ENCODE data around the gene MECP2. TPM values are rescaled to one million over a fixed set of nuclear protein-coding genes. Genes with fewer than 3 reads are reported as not detected.

The MECP2 gene
- total RNA-seq, 1 experiment from 2014 or later = 20.4 TPM

GRCh38 chrX:154051201-154051810 lies 46.2 kb downstream of the MECP2 start:
- DNase-seq = peak; percentile 87
- Histone ChIP-seq H3K4me3 (ENCODE audit: low read length) (no peak overlapping the region), H2AFZ (ENCODE audit: low read length) (no peak overlapping the region), H3K9ac (ENCODE audit: low read length) (no peak overlapping the region), H3K27me3 (ENCODE audit: low read length) (no peaks in the 10 kb centered on the region), H4K20me1 (ENCODE audit: insufficient read depth, low read depth, low read length) (0 out of 2 replicates have a peak, but pooled peaks cover 3% of the 10 kb centered on the region), H3K79me2 (ENCODE audit: low read length) (peaks cover 55% of the 10 kb centered on the region), H3K9me2 (replicated peaks; ENCODE audit: insufficient read depth, low read length) (no peaks in the 10 kb centered on the region), H3K27ac (ENCODE audit: low read length) (no peak overlapping the region), H3K4me1 (ENCODE audit: low read length) (no peaks in the 10 kb centered on the region), H3K4me2 (ENCODE audit: low read depth, low read length, poor library complexity, severe bottlenecking) (no peak overlapping the region), H3K36me3 (ENCODE audit: insufficient read depth, low read length) (no peaks in the 10 kb centered on the region), H3K9me3 (ENCODE audit: low read length) (no peaks in the 10 kb centered on the region)

- Histone ChIP-seq H3K27me3 (ENCODE audit: low read length) (no peaks in the 10 kb centered on the region), H3K27ac (ENCODE audit: low read length) (no peak overlapping the region), H3K4me2 (ENCODE audit: low read depth, low read length, poor library complexity, severe bottlenecking) (no peak overlapping the region), H2AFZ (ENCODE audit: low read length) (no peak overlapping the region), H3K9me2 (replicated peaks; ENCODE audit: insufficient read depth, low read length) (no peaks in the 10 kb centered on the region), H3K79me2 (ENCODE audit: low read length) (peaks cover 58% of the 10 kb centered on the region), H3K36me3 (ENCODE audit: insufficient read depth, low read length) (no peaks in the 10 kb centered on the region), H3K4me3 (ENCODE audit: low read length) (no peak overlapping the region), H3K9ac (ENCODE audit: low read length) (no peak overlapping the region), H3K9me3 (ENCODE audit: low read length) (no peaks in the 10 kb centered on the region), H3K4me1 (ENCODE audit: low read length) (no peaks in the 10 kb centered on the region), H4K20me1 (ENCODE audit: insufficient read depth, low read depth, low read length) (0 out of 2 replicates have a peak, but pooled peaks cover 3% of the 10 kb centered on the region)
- no peak for DNase-seq
These were observed 47.4 kb downstream of the MECP2 start for GRCh38 chrX:154050113-154050495.

GRCh38 chrX:154049209-154050112 lies 48.1 kb downstream of the MECP2 start:
- no peaks in the 10 kb centered on the region for H3K9me2 ChIP-seq (replicated peaks; ENCODE audit: insufficient read depth, low read length)
- no peaks in the 10 kb centered on the region for H3K9me3 ChIP-seq (ENCODE audit: low read length)
- DNase-seq = no peak
- H4K20me1 ChIP-seq (ENCODE audit: insufficient read depth, low read depth, low read length) = 0 out of 2 replicates have a peak, but pooled peaks cover 3% of the 10 kb centered on the region
- H3K27ac ChIP-seq (ENCODE audit: low read length) = no peak overlapping the region
- H3K9ac ChIP-seq (ENCODE audit: low read length) = no peak overlapping the region
- H3K4me3 ChIP-seq (ENCODE audit: low read length) = no peak overlapping the region
- H3K4me2 ChIP-seq (ENCODE audit: low read depth, low read length, poor library complexity, severe bottlenecking) = no peak overlapping the region
- no peak overlapping the region for H2AFZ ChIP-seq (ENCODE audit: low read length)
- peaks cover 63% of the 10 kb centered on the region for H3K79me2 ChIP-seq (ENCODE audit: low read length)
- H3K4me1 ChIP-seq (ENCODE audit: low read length) = no peaks in the 10 kb centered on the region
- no peaks in the 10 kb centered on the region for H3K36me3 ChIP-seq (ENCODE audit: insufficient read depth, low read length)
- H3K27me3 ChIP-seq (ENCODE audit: low read length) = no peaks in the 10 kb centered on the region

DNA sequence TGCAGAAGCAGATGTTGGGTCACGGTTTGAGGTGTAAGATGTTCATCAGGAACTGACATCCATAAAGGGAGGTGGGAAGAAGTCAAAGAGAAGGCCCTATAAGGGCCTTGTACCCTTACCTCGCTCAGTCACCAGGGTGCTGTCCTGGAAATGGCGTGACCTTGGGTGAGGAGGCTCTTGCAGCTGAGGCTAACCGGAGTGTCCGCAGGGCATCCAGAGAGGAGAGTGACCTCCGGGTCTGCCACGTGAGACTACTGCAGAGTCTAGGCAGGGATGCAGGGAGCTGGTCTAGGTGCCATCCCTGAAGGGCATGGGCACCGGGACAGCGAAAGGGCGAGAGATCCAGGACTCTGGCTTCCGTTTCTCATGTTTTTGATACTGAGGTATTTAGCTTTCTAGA lies 49.1 kb downstream of the MECP2 start:
- peaks cover 63% of the 10 kb centered on the region for H3K79me2 ChIP-seq (ENCODE audit: low read length)
- no peaks in the 10 kb centered on the region for H3K36me3 ChIP-seq (ENCODE audit: insufficient read depth, low read length)
- no peak overlapping the region for H2AFZ ChIP-seq (ENCODE audit: low read length)
- H3K4me2 ChIP-seq (ENCODE audit: low read depth, low read length, poor library complexity, severe bottlenecking) = no peak overlapping the region
- no peak overlapping the region for H3K4me3 ChIP-seq (ENCODE audit: low read length)
- H3K27me3 ChIP-seq (ENCODE audit: low read length) = no peaks in the 10 kb centered on the region
- no peak for DNase-seq
- H3K9ac ChIP-seq (ENCODE audit: low read length) = no peak overlapping the region
- H3K4me1 ChIP-seq (ENCODE audit: low read length) = no peaks in the 10 kb centered on the region
- H3K9me3 ChIP-seq (ENCODE audit: low read length) = no peaks in the 10 kb centered on the region
- no peaks in the 10 kb centered on the region for H3K9me2 ChIP-seq (replicated peaks; ENCODE audit: insufficient read depth, low read length)
- H4K20me1 ChIP-seq (ENCODE audit: insufficient read depth, low read depth, low read length) = 0 out of 2 replicates have a peak, but pooled peaks cover 3% of the 10 kb centered on the region
- H3K27ac ChIP-seq (ENCODE audit: low read length) = no peak overlapping the region

DNA sequence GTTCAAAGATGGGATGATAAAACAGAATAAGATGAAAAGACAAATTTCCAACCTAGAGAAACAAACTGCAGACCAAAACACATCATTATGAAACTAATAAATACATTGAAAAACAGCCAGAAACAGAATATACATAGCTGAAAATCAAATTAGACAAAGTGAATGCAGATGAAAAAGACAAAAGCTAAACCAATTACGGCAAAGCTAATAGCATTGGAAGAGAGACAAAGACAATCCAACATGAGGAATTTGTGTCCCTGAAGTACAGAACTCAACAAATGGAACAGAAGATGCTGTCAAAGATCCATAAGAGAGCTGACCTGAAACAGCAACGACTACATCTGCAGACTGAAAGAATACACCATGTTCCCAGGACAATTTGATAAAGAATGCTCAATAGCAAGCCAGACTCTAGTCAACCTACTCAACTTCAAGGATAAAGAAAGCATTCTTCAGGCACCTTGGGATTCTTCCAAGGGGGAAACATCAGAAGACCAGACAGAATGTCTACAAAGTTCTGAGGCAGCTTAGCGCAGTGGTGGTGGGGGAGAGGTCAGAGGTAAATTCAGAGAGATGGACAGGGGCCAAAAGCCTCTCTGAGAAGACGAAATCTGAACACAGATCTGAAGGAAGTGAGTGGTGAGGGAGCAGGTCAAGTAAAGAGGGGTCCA lies 50.4 kb downstream of the MECP2 start:
- Histone ChIP-seq H3K9ac (ENCODE audit: low read length) (no peak overlapping the region), H3K36me3 (ENCODE audit: insufficient read depth, low read length) (no peaks in the 10 kb centered on the region), H3K27ac (ENCODE audit: low read length) (no peak overlapping the region), H3K9me2 (replicated peaks; ENCODE audit: insufficient read depth, low read length) (no peaks in the 10 kb centered on the region), H3K4me2 (ENCODE audit: low read depth, low read length, poor library complexity, severe bottlenecking) (no peak overlapping the region), H3K79me2 (ENCODE audit: low read length) (peaks cover 67% of the 10 kb centered on the region), H3K27me3 (ENCODE audit: low read length) (no peaks in the 10 kb centered on the region), H2AFZ (ENCODE audit: low read length) (no peak overlapping the region), H3K4me1 (ENCODE audit: low read length) (no peaks in the 10 kb centered on the region), H4K20me1 (ENCODE audit: insufficient read depth, low read depth, low read length) (0 out of 2 replicates have a peak, but pooled peaks cover 3% of the 10 kb centered on the region), H3K4me3 (ENCODE audit: low read length) (no peak overlapping the region), H3K9me3 (ENCODE audit: low read length) (no peaks in the 10 kb centered on the region)
- DNase-seq = no peak

- peaks cover 72% of the 10 kb centered on the region for H3K79me2 ChIP-seq (ENCODE audit: low read length)
These were observed 51.3 kb downstream of the MECP2 start for GRCh38 chrX:154046031-154046781.

GRCh38 chrX:154044091-154044490 lies 53.4 kb downstream of the MECP2 start:
- H3K27me3 ChIP-seq (ENCODE audit: low read length) = no peaks in the 10 kb centered on the region
- H2AFZ ChIP-seq (ENCODE audit: low read length) = no peak overlapping the region
- no peak overlapping the region for H3K27ac ChIP-seq (ENCODE audit: low read length)
- H3K4me2 ChIP-seq (ENCODE audit: low read depth, low read length, poor library complexity, severe bottlenecking) = no peak overlapping the region
- H3K9me3 ChIP-seq (ENCODE audit: low read length) = no peaks in the 10 kb centered on the region
- no peaks in the 10 kb centered on the region for H3K36me3 ChIP-seq (ENCODE audit: insufficient read depth, low read length)
- no peaks in the 10 kb centered on the region for H3K4me1 ChIP-seq (ENCODE audit: low read length)
- DNase-seq = no peak
- H3K9me2 ChIP-seq (replicated peaks; ENCODE audit: insufficient read depth, low read length) = no peaks in the 10 kb centered on the region
- H3K79me2 ChIP-seq (ENCODE audit: low read length) = peaks cover 57% of the 10 kb centered on the region
- H4K20me1 ChIP-seq (ENCODE audit: insufficient read depth, low read depth, low read length) = no peaks in the 10 kb centered on the region
- no peak overlapping the region for H3K4me3 ChIP-seq (ENCODE audit: low read length)
- no peak overlapping the region for H3K9ac ChIP-seq (ENCODE audit: low read length)

More at GRCh38 chrX:154046031-154046781, 51.3 kb downstream of the MECP2 start:
- Histone ChIP-seq H3K4me1 (ENCODE audit: low read length) (no peaks in the 10 kb centered on the region), H3K27me3 (ENCODE audit: low read length) (no peaks in the 10 kb centered on the region), H4K20me1 (ENCODE audit: insufficient read depth, low read depth, low read length) (0 out of 2 replicates have a peak, but pooled peaks cover 3% of the 10 kb centered on the region), H2AFZ (ENCODE audit: low read length) (no peak overlapping the region), H3K4me2 (ENCODE audit: low read depth, low read length, poor library complexity, severe bottlenecking) (no peak overlapping the region), H3K27ac (ENCODE audit: low read length) (no peak overlapping the region), H3K9ac (ENCODE audit: low read length) (no peak overlapping the region), H3K9me3 (ENCODE audit: low read length) (no peaks in the 10 kb centered on the region), H3K36me3 (ENCODE audit: insufficient read depth, low read length) (no peaks in the 10 kb centered on the region), H3K4me3 (ENCODE audit: low read length) (no peak overlapping the region), H3K9me2 (replicated peaks; ENCODE audit: insufficient read depth, low read length) (no peaks in the 10 kb centered on the region)
- DNase-seq = no peak
